IMR-90 (cell line): ENCODE results near the gene CAMK2B. TPM values are rescaled to one million over a fixed set of nuclear protein-coding genes. Genes with fewer than 3 reads are reported as not detected.

Source experiments
- ATAC-seq: fragments of 200-7000 bp; cut with Tn5 transposase; 2 replicates; pipeline ENCODE4 v1.9.1; 2020; ENCODE audit warnings: low read depth, mild to moderate bottlenecking, moderate library complexity
- BruUV-seq: library from RNA; stranded (reverse); fragments of 400-500 nt; replicated peaks from 2 replicates; lab custom pipeline; 2021; lab: Mats Ljungman, UMichigan
- CTCF ChIA-PET: fragments of 300-600 bp; formaldehyde crosslinking; extraction: SDS; loops from one replicate; lab custom pipeline; 2021; ENCODE audit warnings: antibody characterized with exemption; lab: Yijun Ruan, JAX
- POLR2A ChIA-PET: fragments of 300-600 bp; sonication (Branson Sonifier 250); formaldehyde crosslinking; loops from one replicate; lab custom pipeline; 2022; ENCODE audit warnings: antibody characterized with exemption; ENCODE audit not compliant: unreplicated experiment; lab: Charles Lee
- DNase-seq: peaks from one replicate; pipeline ENCODE4 v3.0.0; 2013
- H2AFZ ChIP-seq: replicated peaks from 2 replicates; pipeline ENCODE3; 2013; ENCODE audit warnings: low read length, mild to moderate bottlenecking; ENCODE audit not compliant: poor library complexity
- H2AK5ac ChIP-seq: 2 replicates; pipeline ENCODE4 v1.6.1; 2013; ENCODE audit warnings: low read depth, low read length, inconsistent platforms
- H2AK9ac ChIP-seq: replicated peaks from 2 replicates; pipeline ENCODE3; 2013; ENCODE audit warnings: mild to moderate bottlenecking, low read depth, low read length, moderate library complexity; ENCODE audit not compliant: poor library complexity
- H2BK120ac ChIP-seq: 2 replicates; pipeline ENCODE4 v1.6.1; 2013; ENCODE audit warnings: low read depth, low read length, inconsistent platforms
- H2BK15ac ChIP-seq: 3 replicates; pipeline ENCODE4 v1.6.1; 2013; ENCODE audit warnings: low read depth, low read length, inconsistent platforms
- H2BK20ac ChIP-seq: 2 replicates; pipeline ENCODE4 v1.6.1; 2013; ENCODE audit warnings: low read depth, mild to moderate bottlenecking, inconsistent platforms, low read length, moderate library complexity
- H2BK5ac ChIP-seq: 2 replicates; pipeline ENCODE4 v1.6.1; 2013; ENCODE audit warnings: mild to moderate bottlenecking, low read depth, low read length, inconsistent platforms; ENCODE audit not compliant: poor library complexity, severe bottlenecking
- H3K14ac ChIP-seq: replicated peaks from 2 replicates; pipeline ENCODE4 v1.6.1; 2013; ENCODE audit warnings: low read depth, low read length, inconsistent platforms
- H3K18ac ChIP-seq: 2 replicates; pipeline ENCODE4 v1.6.1; 2013; ENCODE audit warnings: low read depth, low read length, control low read depth
- H3K23ac ChIP-seq: 2 replicates; pipeline ENCODE4 v1.6.1; 2013; ENCODE audit warnings: low read depth, low read length, inconsistent platforms
- H3K27ac ChIP-seq: 2 replicates; pipeline ENCODE4 v1.5.1; 2013; ENCODE audit warnings: mild to moderate bottlenecking, control low read depth, low read length; ENCODE audit not compliant: insufficient read depth
- H3K27me3 ChIP-seq: 2 replicates; pipeline ENCODE4 v1.6.1; 2013; ENCODE audit warnings: low read length; ENCODE audit not compliant: control insufficient read depth, insufficient read depth
- H3K36me3 ChIP-seq: 2 replicates; pipeline ENCODE4 v1.6.1; 2013; ENCODE audit warnings: low read length, mixed read lengths; ENCODE audit not compliant: control insufficient read depth, insufficient read depth
- H3K4ac ChIP-seq: 2 replicates; pipeline ENCODE4 v1.6.1; 2013; ENCODE audit warnings: low read depth, low read length, inconsistent platforms
- H3K4me1 ChIP-seq: 2 replicates; pipeline ENCODE4 v1.6.1; 2013; ENCODE audit warnings: low read length, mixed read lengths; ENCODE audit not compliant: control insufficient read depth, insufficient read depth
- H3K4me2 ChIP-seq: 2 replicates; pipeline ENCODE4 v1.6.1; 2013; ENCODE audit warnings: low read depth, mild to moderate bottlenecking, control low read depth, low read length, moderate library complexity
- H3K4me3 ChIP-seq: 2 replicates; pipeline ENCODE4 v1.5.1; 2013; ENCODE audit warnings: low read depth, mild to moderate bottlenecking, control low read depth, low read length, moderate library complexity; ENCODE audit not compliant: insufficient read depth
- H3K56ac ChIP-seq: 2 replicates; pipeline ENCODE4 v1.6.1; 2013; ENCODE audit warnings: low read length, inconsistent platforms; ENCODE audit not compliant: insufficient read depth; ENCODE audit errors: extremely low read depth
- H3K79me1 ChIP-seq, 2 experiments: 2 replicates each; pipeline ENCODE4 v1.6.1; 2013; ENCODE audit warnings: low read length in 2 of 2, inconsistent platforms in 1 of 2, low read depth in 1 of 2
- H3K9ac ChIP-seq: 2 replicates; pipeline ENCODE4 v1.6.1; 2013; ENCODE audit warnings: low read depth, low read length, control low read depth
- H3K9me1 ChIP-seq: 2 replicates; pipeline ENCODE4 v1.6.1; 2013; ENCODE audit warnings: low read length, inconsistent platforms; ENCODE audit not compliant: insufficient read depth
- H3K9me3 ChIP-seq: 2 replicates; pipeline ENCODE4 v1.6.1; 2013; ENCODE audit warnings: low read length; ENCODE audit not compliant: control insufficient read depth, insufficient read depth
- H4K20me1 ChIP-seq: 2 replicates; pipeline ENCODE4 v1.6.1; 2013; ENCODE audit warnings: low read length, inconsistent platforms; ENCODE audit not compliant: insufficient read depth
- H4K5ac ChIP-seq: 2 replicates; pipeline ENCODE4 v1.6.1; 2013; ENCODE audit warnings: mild to moderate bottlenecking, low read depth, low read length, control low read depth
- H4K8ac ChIP-seq, 2 experiments: 2 replicates each; pipeline ENCODE4 v1.6.1; 2013; ENCODE audit warnings: low read depth in 2 of 2, low read length in 2 of 2, control low read depth in 1 of 2, inconsistent platforms in 1 of 2
- H4K91ac ChIP-seq: 2 replicates; pipeline ENCODE4 v1.6.1; 2013; ENCODE audit warnings: low read depth, low read length, inconsistent platforms; ENCODE audit not compliant: insufficient read depth
- FOS ChIP-seq: fragments of 150-350 bp; IDR thresholded peaks from 2 replicates; pipeline ENCODE4 v1.6.1; 2016; ENCODE audit warnings: low read depth, low read length
- RAD21 ChIP-seq: IDR thresholded peaks from 2 replicates; pipeline ENCODE4 v1.6.1; 2012; ENCODE audit warnings: low read length, improper control_type of control experiment
- SMC3 ChIP-seq: fragments of 150-350 bp; IDR thresholded peaks from 2 replicates; pipeline ENCODE4 v1.6.1; 2016; ENCODE audit warnings: low read depth, mild to moderate bottlenecking, antibody characterized with exemption, low read length, moderate library complexity
- WGBS, 2 experiments: methylation state at CpG; one replicate each; pipeline versions ENCODE4 v1.1.5 to v1.1.7; 2013; ENCODE audit warnings: missing lambda C conversion rate in 2 of 2; ENCODE audit not compliant: insufficient read length in 1 of 2; ENCODE audit errors: extremely low coverage in 2 of 2; 5-methylcytosine and 5-hydroxymethylcytosine counted together
- dilution Hi-C: fragments of 300-500 bp; cut with HindIII; formaldehyde crosslinking; loops from one replicate; pipeline ENCODE4 v1.14.3; 2018; ENCODE audit warnings: low sequenced_read_pairs; ENCODE audit not compliant: unreplicated experiment
- in situ Hi-C: fragments of 300-500 bp; cut with MboI; formaldehyde crosslinking; loops from 3 replicates; pipeline ENCODE4 v1.14.3; 2019; ENCODE audit warnings: low sequenced_read_pairs, inconsistent platforms, mixed read lengths
- intact Hi-C: fragments of 100-400 bp; cut with micrococcal nuclease; formaldehyde crosslinking; loops from 2 replicates; pipeline ENCODE4 v1.10.0; 2022
- polyA plus RNA-seq, 3 experiments: library from polyadenylated mRNA; depleted of rRNA; stranded (reverse); fragments of >200 nt; gene quantifications; 2 replicates each; pipeline ENCODE4 v1.2.3, GENCODE V29; 2012; ENCODE audit warnings: low replicate concordance in 1 of 3
- total RNA-seq: library from RNA; depleted of rRNA; stranded (reverse); fragments of >200 nt; gene quantifications from 2 replicates; pipeline ENCODE4 v1.2.3, GENCODE V29; 2012
- TF ChIP-seq, protein P1 (sequence below): conservative IDR thresholded peaks from 2 replicates; pipeline ENCODE4 v1.5.1; 2012; ENCODE audit warnings: mild to moderate bottlenecking, low read depth, low read length, improper control_type of control experiment

CAMK2B gene
- total and polyA plus RNA-seq, 2 of the 4 experiments (the other 2 are of a cell fraction): 0.18 to 0.36 TPM

DNA sequence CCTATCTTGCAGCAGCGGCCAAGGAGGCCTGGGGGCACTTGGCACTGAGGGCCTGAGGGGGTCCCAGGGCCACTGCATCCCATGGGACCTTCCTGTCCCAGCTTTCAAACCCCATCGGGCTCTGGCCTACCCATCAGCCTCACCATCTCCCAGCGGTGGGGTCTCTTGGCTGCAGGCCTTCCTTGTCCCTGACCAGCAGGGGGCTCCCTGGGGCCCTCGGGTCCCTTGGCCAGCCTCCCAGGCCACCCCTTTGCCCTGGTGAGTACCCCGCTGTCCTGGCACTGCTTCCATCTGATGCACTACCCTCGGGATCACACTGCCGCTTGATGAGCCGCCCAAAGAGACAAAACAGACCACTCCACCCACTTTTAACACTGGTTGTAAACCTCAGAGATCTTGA, 81.1 kb downstream of the CAMK2B start:
- Histone ChIP-seq H3K9me1 (peaks cover 5% of the 10 kb centered on the region), H3K56ac (no peak overlapping the region), H2AK9ac (no peak overlapping the region), H3K18ac (no peak overlapping the region), H4K8ac (no peak overlapping the region), H3K4ac (no peak overlapping the region), H3K4me3 (no peak overlapping the region), H3K9me3 (no peaks in the 10 kb centered on the region), H2BK120ac (no peak overlapping the region), H2AFZ (no peak overlapping the region), H3K23ac (no peak overlapping the region), H3K27me3 (peaks cover 4% of the 10 kb centered on the region; the same call in 1 of the 2 replicates), H3K79me1 (no peaks in the 10 kb centered on the region), H2BK15ac (no peak overlapping the region), H3K4me2 (no peak overlapping the region), H2BK20ac (no peak overlapping the region), H3K9ac (no peak overlapping the region), H3K27ac (no peak overlapping the region), H2AK5ac (no peak overlapping the region), H2BK5ac (no peak overlapping the region), H3K4me1 (no peaks in the 10 kb centered on the region), H4K20me1 (no peaks in the 10 kb centered on the region), H4K5ac (no peak overlapping the region), H3K36me3 (no peaks in the 10 kb centered on the region), H4K91ac (no peak overlapping the region), H3K14ac (no peak overlapping the region)
- dilution Hi-C loops (no loop called here), in situ Hi-C loops (loop anchor here (5.0 to 10.0 kb wide), 2 partner anchors 233 to 321 kb away; no protein-coding TSS in a partner anchor), intact Hi-C loops (no loop called here)
- WGBS, 2 experiments: 75% methylated on average over 5 of the region's 8 CpGs; no CpG with 5 or more reads in 1 of the 2 experiments
- TF ChIP-seq SMC3 (peak; percentile 48), FOS (no peak), RAD21 (peak; percentile 41)
- TF ChIP-seq, protein P1, sequence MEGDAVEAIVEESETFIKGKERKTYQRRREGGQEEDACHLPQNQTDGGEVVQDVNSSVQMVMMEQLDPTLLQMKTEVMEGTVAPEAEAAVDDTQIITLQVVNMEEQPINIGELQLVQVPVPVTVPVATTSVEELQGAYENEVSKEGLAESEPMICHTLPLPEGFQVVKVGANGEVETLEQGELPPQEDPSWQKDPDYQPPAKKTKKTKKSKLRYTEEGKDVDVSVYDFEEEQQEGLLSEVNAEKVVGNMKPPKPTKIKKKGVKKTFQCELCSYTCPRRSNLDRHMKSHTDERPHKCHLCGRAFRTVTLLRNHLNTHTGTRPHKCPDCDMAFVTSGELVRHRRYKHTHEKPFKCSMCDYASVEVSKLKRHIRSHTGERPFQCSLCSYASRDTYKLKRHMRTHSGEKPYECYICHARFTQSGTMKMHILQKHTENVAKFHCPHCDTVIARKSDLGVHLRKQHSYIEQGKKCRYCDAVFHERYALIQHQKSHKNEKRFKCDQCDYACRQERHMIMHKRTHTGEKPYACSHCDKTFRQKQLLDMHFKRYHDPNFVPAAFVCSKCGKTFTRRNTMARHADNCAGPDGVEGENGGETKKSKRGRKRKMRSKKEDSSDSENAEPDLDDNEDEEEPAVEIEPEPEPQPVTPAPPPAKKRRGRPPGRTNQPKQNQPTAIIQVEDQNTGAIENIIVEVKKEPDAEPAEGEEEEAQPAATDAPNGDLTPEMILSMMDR: peak; percentile 40
- DNase-seq: no peak
- ATAC-seq: no peak
- CTCF ChIA-PET: interaction anchor here (0.6 kb wide), 1 partner anchor 81 kb away, joined by 3 read pairs; no protein-coding TSS in a partner anchor
- POLR2A ChIA-PET: no interaction called here
- no TSS peak for BruUV-seq
